Panc1 (cell line): ENCODE results near the gene HTT-AS. TPM values are rescaled to one million over a fixed set of nuclear protein-coding genes. Genes with fewer than 3 reads are reported as not detected.

ENCODE experiments used
- ATAC-seq: fragments of 200-7000 bp; cut with Tn5 transposase; 2 replicates; pipeline ENCODE4 v1.9.1; 2020; ENCODE audit warnings: mild to moderate bottlenecking, moderate library complexity
- BruUV-seq: library from RNA; stranded (reverse); fragments of 400-500 nt; replicated peaks from 2 replicates; lab custom pipeline; 2021; lab: Mats Ljungman, UMichigan
- CTCF ChIA-PET: fragments of 300-600 bp; sonication (Branson Sonifier 250); formaldehyde crosslinking; loops from one replicate; lab custom pipeline; 2022; ENCODE audit warnings: antibody characterized with exemption; lab: Charles Lee
- POLR2A ChIA-PET: fragments of 300-600 bp; sonication (Branson Sonifier 250); formaldehyde crosslinking; loops from one replicate; lab custom pipeline; 2022; ENCODE audit warnings: antibody characterized with exemption; lab: Charles Lee
- DNase-seq: peaks from one replicate; pipeline ENCODE4 v3.0.0-alpha.2; 2010; ENCODE audit warnings: low read depth, low spot score
- H3K27ac ChIP-seq: 2 replicates; pipeline ENCODE4 v1.5.1; 2011; ENCODE audit warnings: mild to moderate bottlenecking, low read length, inconsistent platforms
- H3K27me3 ChIP-seq: fragments of 200-500 bp; sonication (Bioruptor generic); 2 replicates; pipeline ENCODE4 v1.6.0; 2014; ENCODE audit warnings: low read length, inconsistent platforms; ENCODE audit not compliant: control insufficient read depth, insufficient read depth
- H3K36me3 ChIP-seq: fragments of 200-500 bp; sonication (Bioruptor generic); 2 replicates; pipeline ENCODE4 v1.5.1; 2014; ENCODE audit warnings: inconsistent platforms, mild to moderate bottlenecking, low read length, moderate library complexity; ENCODE audit not compliant: control insufficient read depth, insufficient read depth
- H3K4me1 ChIP-seq: 2 replicates; pipeline ENCODE4 v1.5.1; 2011; ENCODE audit warnings: inconsistent platforms, mild to moderate bottlenecking, low read length, moderate library complexity; ENCODE audit not compliant: control insufficient read depth, insufficient read depth
- H3K4me3 ChIP-seq, 2 experiments: 2 replicates each; pipeline ENCODE4 v1.5.1; 2011 to 2012; ENCODE audit warnings: low read depth in 2 of 2, low read length in 2 of 2, mild to moderate bottlenecking in 2 of 2, inconsistent platforms in 1 of 2, moderate library complexity in 1 of 2
- H3K9me3 ChIP-seq: fragments of 200-500 bp; sonication (Bioruptor generic); 2 replicates; pipeline ENCODE4 v1.5.1; 2014; ENCODE audit warnings: low read depth, mild to moderate bottlenecking, inconsistent platforms, low read length, moderate library complexity; ENCODE audit not compliant: control insufficient read depth, insufficient read depth
- POLR2AphosphoS5 ChIP-seq: IDR thresholded peaks from 2 replicates; pipeline ENCODE4 v1.6.1; 2012; ENCODE audit warnings: mild to moderate bottlenecking, low read depth, low read length, moderate library complexity
- REST ChIP-seq, 2 experiments: IDR thresholded peaks; 2 replicates each; pipeline ENCODE4 v1.6.1; 2011 to 2012; ENCODE audit warnings: low read depth in 2 of 2, control low read depth in 1 of 2, low read length in 1 of 2, mild to moderate bottlenecking in 1 of 2, moderate library complexity in 1 of 2; ENCODE audit not compliant: insufficient read depth in 1 of 2
- SIN3A ChIP-seq: IDR thresholded peaks from 2 replicates; pipeline ENCODE4 v1.6.1; 2012; ENCODE audit warnings: low read depth, mild to moderate bottlenecking, low read length, moderate library complexity, borderline replicate concordance; ENCODE audit not compliant: insufficient read depth
- TCF7L2 ChIP-seq: IDR thresholded peaks from 2 replicates; pipeline ENCODE4 v1.6.1; 2011; ENCODE audit warnings: mild to moderate bottlenecking, low read depth, low read length, inconsistent platforms
- in situ Hi-C: cut with HindIII; loops from 2 replicates; pipeline ENCODE4 v1.10.0; 2016; ENCODE audit warnings: low sequenced_read_pairs, low pct_unique_long_range_greater_than_20kb
- intact Hi-C: fragments of 100-400 bp; cut with micrococcal nuclease; formaldehyde crosslinking; loops from one replicate; pipeline ENCODE4 v1.10.0; 2022; ENCODE audit not compliant: unreplicated experiment
- total RNA-seq: library from RNA; stranded (reverse); gene quantifications from one replicate; pipeline ENCODE4 v1.2.1, GENCODE V29; 2021; ENCODE audit not compliant: unreplicated experiment
- TF ChIP-seq, protein P1 (sequence below): fragments of 450-650 bp; IDR thresholded peaks from 2 replicates; pipeline ENCODE4 v1.5.1; 2017; ENCODE audit warnings: mild to moderate bottlenecking

HTT-AS gene
- total RNA-seq, 1 experiment from 2014 or later, result not detected

GRCh38 chr4:3019145-3019846 lies 55.0 kb downstream of the HTT-AS start:
- no peak for ATAC-seq
- H3K4me1 ChIP-seq, result no peaks in the 10 kb centered on the region
- H3K4me3 ChIP-seq, result no peak overlapping the region
- in situ Hi-C loops, result no loop called here
- no peak overlapping the region for H3K27ac ChIP-seq
- intact Hi-C loops, result no loop called here
- no TSS peak for BruUV-seq
- DNase-seq, result no peak
- ChIA-PET CTCF (no interaction called here), POLR2A (no interaction called here)
- no peaks in the 10 kb centered on the region for H3K9me3 ChIP-seq
- no peaks in the 10 kb centered on the region for H3K36me3 ChIP-seq
- TF ChIP-seq REST (IDR thresholded peaks at IDR 0.05; ENCODE audit: insufficient read depth in 1 of 2, low read depth in 2 of 2, low read length in 1 of 2), result no peak
- TF ChIP-seq, protein P1, sequence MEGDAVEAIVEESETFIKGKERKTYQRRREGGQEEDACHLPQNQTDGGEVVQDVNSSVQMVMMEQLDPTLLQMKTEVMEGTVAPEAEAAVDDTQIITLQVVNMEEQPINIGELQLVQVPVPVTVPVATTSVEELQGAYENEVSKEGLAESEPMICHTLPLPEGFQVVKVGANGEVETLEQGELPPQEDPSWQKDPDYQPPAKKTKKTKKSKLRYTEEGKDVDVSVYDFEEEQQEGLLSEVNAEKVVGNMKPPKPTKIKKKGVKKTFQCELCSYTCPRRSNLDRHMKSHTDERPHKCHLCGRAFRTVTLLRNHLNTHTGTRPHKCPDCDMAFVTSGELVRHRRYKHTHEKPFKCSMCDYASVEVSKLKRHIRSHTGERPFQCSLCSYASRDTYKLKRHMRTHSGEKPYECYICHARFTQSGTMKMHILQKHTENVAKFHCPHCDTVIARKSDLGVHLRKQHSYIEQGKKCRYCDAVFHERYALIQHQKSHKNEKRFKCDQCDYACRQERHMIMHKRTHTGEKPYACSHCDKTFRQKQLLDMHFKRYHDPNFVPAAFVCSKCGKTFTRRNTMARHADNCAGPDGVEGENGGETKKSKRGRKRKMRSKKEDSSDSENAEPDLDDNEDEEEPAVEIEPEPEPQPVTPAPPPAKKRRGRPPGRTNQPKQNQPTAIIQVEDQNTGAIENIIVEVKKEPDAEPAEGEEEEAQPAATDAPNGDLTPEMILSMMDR, result no peak
- no peak for TF ChIP-seq TCF7L2
- no peak for TF ChIP-seq POLR2AphosphoS5
- TF ChIP-seq SIN3A, result no peak
- H3K27me3 ChIP-seq, result no peaks in the 10 kb centered on the region

DNA sequence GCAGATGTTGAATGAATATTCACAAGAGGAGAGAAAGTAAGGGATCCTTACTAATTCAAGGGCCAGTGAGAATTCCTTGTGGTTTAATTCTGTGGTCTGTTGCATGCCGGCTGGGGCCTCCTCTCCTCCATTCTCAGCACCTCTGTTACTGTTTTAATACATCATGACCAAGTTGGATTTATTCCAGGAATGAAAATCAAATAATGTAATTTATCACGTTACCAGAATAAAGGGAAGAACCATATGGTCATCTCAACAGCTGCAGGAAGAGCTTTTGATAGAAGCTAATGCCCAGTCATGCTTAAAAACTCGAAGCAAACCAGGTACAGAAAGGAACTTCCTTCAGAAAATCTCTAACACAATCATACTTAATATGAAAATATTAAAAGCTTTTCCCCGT lies 56.8 kb downstream of the HTT-AS start:
- ATAC-seq (no peak), DNase-seq (no peak)
- H3K4me1 ChIP-seq, result no peaks in the 10 kb centered on the region
- ChIA-PET CTCF (no interaction called here), POLR2A (no interaction called here)
- no peaks in the 10 kb centered on the region for H3K27me3 ChIP-seq
- H3K9me3 ChIP-seq, result no peaks in the 10 kb centered on the region
- no TSS peak for BruUV-seq
- H3K36me3 ChIP-seq, result no peaks in the 10 kb centered on the region
- in situ Hi-C loops (no loop called here), intact Hi-C loops (no loop called here)
- no peak overlapping the region for H3K4me3 ChIP-seq
- H3K27ac ChIP-seq, result no peak overlapping the region
- TF ChIP-seq, protein P1, result no peak
- TF ChIP-seq REST (IDR thresholded peaks at IDR 0.05; ENCODE audit: insufficient read depth in 1 of 2, low read depth in 2 of 2, low read length in 1 of 2), result no peak
- no peak for TF ChIP-seq SIN3A
- no peak for TF ChIP-seq POLR2AphosphoS5
- no peak for TF ChIP-seq TCF7L2
